ENCODE data around the gene PROZ.

DNA sequence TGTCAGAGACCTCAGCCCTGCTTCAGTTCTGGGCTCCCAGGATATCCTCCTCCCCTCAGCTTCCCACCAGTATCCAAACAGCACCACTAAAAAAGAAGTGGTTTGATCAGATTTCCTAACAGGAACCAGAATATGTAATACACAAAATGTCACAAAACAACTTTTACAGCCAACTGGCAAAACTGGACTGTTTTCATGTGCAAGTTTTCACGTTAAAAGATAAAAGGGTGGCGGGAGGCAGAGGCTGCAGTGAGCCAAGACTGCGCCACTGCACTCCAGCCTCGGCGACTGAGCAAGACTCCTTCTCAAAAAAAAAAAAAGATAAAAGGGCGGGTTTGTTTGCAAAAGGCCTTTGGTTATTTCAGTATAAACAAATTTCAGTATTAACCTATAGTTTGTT lies 36.9 kb downstream of the PROZ start:
- no peak for TF ChIP-seq CTCF (IDR thresholded peaks at IDR 0.05 in 8 of 11, conservative IDR thresholded peaks at IDR 0.05 in 3 of 11)
- TF ChIP-seq POLR2A (IDR thresholded peaks at IDR 0.05) = no peak
